Measurements from ENCODE around the gene LRMDA.
"Not testable (repeated sequence)": the region's sequence is repeated elsewhere in the genome, so short reads cannot be mapped to it uniquely, and the experiment has no call there.

The LRMDA gene

DNA sequence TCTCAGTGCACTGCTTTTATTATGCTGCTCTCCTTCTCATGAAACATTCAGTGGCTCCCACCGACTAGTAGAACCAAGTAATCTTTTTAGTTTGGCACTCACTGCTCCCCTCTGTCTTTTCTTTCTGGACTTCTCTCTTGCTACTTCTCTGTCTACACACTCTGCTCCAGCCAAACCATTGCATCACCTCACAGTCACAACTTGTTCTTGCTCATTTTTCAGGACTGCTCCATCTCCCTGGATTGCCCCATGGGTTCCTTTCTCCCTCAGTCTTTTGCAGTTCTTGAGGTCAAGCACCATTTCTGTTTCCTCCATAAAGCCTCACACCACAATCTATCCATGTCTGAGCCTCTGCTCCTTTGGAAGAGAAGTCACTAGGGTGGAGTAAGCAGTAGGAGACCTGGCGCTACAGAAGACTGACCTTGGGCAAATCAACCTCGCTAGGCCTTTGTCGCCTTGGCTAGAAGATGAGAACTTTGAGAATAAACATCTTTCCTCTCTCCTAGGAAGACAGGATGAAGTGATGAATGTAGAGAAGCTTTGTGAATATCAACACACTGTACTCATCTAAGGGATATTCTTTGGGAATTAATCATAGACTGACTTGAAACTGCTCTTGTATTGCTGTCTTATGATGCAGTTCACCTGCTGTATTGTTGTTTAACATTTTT, 186.2 kb downstream of the LRMDA start:
- DNase-seq (ENCODE audit: low spot score): no peak
- H3K27ac ChIP-seq: peak overlapping the region in 1 of 2 donors; percentile 24

DNA sequence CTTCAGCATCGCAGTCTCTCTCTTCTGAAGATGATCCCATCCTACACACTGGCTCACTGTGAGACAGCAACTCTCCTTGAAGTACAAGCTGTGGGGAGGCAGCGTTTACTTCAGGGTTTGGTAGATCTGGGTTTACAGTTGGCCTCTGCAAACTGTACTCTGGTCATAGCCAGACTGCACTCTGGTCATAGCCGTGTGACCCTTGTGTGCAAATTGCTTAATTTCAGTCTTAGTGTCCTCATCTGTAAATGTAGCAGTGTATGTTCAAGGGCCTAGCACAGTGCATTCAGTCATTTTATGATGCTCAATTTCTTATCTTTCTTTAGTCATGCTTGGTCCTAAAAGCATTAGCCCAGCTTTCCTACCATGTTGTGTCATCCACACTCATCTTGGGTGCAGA, 188.2 kb downstream of the LRMDA start:
- no peak overlapping the region for H3K4me3 ChIP-seq
- no peak overlapping the region for H3K27ac ChIP-seq
- TF ChIP-seq, protein P1, sequence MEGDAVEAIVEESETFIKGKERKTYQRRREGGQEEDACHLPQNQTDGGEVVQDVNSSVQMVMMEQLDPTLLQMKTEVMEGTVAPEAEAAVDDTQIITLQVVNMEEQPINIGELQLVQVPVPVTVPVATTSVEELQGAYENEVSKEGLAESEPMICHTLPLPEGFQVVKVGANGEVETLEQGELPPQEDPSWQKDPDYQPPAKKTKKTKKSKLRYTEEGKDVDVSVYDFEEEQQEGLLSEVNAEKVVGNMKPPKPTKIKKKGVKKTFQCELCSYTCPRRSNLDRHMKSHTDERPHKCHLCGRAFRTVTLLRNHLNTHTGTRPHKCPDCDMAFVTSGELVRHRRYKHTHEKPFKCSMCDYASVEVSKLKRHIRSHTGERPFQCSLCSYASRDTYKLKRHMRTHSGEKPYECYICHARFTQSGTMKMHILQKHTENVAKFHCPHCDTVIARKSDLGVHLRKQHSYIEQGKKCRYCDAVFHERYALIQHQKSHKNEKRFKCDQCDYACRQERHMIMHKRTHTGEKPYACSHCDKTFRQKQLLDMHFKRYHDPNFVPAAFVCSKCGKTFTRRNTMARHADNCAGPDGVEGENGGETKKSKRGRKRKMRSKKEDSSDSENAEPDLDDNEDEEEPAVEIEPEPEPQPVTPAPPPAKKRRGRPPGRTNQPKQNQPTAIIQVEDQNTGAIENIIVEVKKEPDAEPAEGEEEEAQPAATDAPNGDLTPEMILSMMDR (IDR thresholded peaks at IDR 0.05): no peak
- DNase-seq (ENCODE audit: low spot score): no peak

More for the DNA sequence above, 186.2 kb downstream of the LRMDA start:
- TF ChIP-seq, protein P1 (IDR thresholded peaks at IDR 0.05): no peak
- no peak overlapping the region for H3K4me3 ChIP-seq

DNA sequence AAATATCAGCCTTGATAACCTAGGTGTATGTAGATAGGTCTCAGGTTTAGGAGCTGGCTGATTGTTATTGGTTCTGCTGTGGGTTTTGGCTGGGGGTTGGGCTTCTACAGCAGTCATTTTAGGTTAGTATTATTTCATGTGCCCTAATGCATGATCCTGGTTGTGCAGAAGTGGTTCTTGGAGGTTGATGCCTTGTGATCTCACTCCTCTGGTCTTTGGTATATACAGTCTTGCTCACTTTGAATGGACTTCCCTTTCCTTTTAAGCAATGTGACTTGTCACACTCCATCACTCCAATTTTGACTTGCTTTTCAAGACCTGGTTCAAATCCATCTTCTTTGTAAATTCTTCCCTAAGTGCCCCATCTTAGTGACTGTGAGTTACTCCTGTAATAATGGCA, 188.9 kb downstream of the LRMDA start:
- TF ChIP-seq, protein P1 (IDR thresholded peaks at IDR 0.05): no peak
- DNase-seq (ENCODE audit: low spot score): no peak
- no peak overlapping the region for H3K4me3 ChIP-seq
- no peak overlapping the region for H3K27ac ChIP-seq

DNA sequence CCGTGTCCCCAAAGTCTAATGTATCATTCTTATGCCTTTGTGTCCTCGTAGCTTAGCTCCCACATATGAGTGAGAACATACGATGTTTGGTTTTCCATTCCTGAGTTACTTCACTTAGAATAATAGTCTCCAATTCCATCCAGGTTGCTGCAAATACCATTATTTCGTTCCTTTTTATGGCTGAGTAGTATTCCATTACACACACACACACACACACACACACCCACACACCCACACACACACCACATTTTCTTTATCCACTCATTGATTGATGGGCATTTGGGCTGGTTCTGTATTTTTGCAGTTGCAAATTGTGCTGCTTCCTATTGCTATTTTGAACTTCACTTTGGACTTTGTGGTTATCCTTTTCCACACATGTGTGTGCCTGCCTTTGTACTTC, 189.6 kb downstream of the LRMDA start:
- not testable (repeated sequence) for H3K27ac ChIP-seq; H3K4me3 ChIP-seq; DNase-seq (ENCODE audit: low spot score)

DNA sequence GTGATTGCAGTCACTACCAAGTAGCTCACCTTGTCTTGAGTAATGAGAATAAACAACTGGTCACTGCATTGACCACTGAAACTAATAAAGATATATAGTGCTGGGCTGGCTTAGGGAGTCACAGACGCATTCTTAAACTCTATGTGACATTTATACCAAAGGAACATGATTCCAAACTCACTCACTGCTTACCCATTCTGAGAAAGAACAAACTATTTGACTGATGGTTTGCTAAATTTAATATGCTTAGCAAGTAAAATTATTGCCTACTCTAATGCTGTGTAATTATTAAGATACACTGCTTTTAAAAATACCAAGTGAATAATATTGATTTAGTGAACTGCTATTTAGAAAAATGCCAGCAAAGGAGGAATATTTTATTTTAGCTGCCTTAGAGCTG, 191.1 kb downstream of the LRMDA start:
- no peak overlapping the region for H3K27ac ChIP-seq
- no peak overlapping the region for H3K4me3 ChIP-seq

DNA sequence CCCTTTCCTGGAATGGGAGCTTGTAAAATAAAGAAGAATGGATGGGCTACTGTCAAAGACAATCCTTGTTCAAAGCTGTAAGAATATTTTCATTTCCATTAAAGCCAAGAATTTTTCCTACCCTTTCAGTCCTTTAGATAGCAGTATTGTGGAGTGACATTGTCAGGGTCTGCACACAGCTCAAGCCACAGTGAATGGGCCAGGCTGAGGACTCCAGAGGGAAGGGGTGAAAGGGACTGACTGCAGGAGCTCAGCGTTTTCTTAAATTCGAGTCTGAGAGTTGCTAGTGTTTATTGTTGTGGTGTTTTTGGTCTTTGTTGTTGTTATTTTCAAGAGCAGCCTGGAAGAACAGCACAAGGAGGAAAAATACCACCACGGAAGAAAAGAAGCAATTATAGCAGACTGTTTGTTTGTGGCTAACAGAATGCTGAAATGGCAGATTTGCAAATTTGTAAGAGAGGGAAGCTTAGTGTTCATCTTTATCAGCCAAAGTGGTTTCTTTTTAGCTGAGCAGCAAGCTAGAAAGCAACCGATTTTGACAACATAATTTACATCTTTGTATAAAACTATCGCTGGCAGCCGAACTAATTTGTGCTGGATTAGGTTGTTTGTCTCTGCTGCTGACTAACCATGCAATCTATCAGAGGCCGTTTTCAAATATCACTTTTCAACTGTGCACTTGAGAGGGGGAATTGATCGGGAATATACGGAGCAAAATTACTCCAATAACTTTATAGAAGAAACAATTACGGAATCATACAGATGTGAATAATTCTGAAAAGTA, 192.1 kb downstream of the LRMDA start:
- H3K4me3 ChIP-seq: no peak overlapping the region
- TF ChIP-seq, protein P1 (IDR thresholded peaks at IDR 0.05): no peak
- no peak overlapping the region for H3K27ac ChIP-seq
- no peak for DNase-seq (ENCODE audit: low spot score)

More for the DNA sequence above, 191.1 kb downstream of the LRMDA start:
- TF ChIP-seq, protein P1 (IDR thresholded peaks at IDR 0.05): no peak
- DNase-seq (ENCODE audit: low spot score): no peak

DNA sequence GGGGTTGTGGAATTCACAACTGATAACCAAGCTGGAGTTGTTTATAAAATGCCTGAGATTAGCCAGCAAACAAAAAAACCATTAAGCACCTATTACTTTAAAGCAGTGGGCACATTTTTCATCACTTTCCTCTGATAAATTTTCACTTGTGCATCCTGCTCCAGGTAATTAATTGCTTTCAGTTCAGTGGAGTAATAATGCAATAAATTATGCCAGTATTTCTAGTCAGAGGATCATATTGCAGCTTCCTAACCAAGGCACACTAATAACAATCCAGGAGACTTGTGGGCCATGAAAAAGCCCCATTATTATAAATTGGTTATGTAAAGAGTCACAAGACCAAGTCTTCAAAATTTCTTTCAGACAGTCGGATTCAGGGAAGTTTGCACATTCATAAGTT, 193.2 kb downstream of the LRMDA start:
- no peak for DNase-seq (ENCODE audit: low spot score)
- TF ChIP-seq, protein P1 (IDR thresholded peaks at IDR 0.05): no peak
- no peak overlapping the region for H3K27ac ChIP-seq

More for the DNA sequence above, 193.2 kb downstream of the LRMDA start:
- H3K4me3 ChIP-seq: no peak overlapping the region

All from coronary artery (tissue), 2 donors.